GM19240 (cell line): Measurements from ENCODE around the gene CAPN11.

ENCODE experiments used
- DNase-seq: peaks from one replicate; pipeline ENCODE4 v3.0.0; 2011; ENCODE audit warnings: low spot score; ENCODE audit not compliant: insufficient read length

CAPN11 gene

GRCh38 chr6:44207966-44208365, 49.3 kb downstream of the CAPN11 start:
- no peak for DNase-seq

GRCh38 chr6:44211284-44211683, 52.7 kb downstream of the CAPN11 start:
- DNase-seq = no peak

- no peak for DNase-seq
Measured at GRCh38 chr6:44214307-44214706, 55.7 kb downstream of the CAPN11 start.

DNA sequence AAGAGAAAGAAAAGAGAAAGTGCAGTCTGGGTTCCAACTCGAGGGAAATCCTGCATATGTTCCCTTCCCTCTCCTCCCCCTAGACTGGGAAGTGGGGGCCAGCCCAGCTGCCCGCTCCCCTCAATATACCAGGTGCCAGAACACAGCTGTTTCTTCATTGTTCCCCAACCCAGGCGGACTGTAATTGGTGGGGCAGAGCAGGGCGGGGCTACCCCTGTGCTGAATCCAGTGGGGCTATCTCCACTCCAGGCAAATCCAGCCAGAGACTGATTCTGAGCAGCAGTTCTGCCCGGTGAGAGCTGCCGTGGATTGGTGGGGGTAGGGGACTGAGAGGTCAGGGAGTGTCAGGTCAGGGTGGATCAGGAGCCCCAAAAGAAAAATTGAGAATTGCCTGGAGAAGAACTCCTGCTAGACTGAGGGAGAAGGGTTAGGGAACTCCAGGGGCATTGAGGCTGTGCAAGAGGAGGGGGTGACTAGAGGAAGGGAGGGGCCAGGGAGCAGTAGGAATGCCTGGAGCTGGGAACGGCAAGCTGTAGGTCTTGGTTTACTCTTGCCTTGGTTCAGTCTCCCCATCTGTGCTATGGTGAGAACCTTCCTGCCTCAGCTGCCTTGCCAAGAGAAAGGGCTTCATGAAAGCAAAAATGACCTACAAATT, 58.2 kb downstream of the CAPN11 start, which contains the start of gene MYMX:
MYMX (plus strand) TSS at position 250 of the 655 bp plus-strand sequence. CDS start 546 bp downstream, outside the sequence.
- DNase-seq = no peak

DNA sequence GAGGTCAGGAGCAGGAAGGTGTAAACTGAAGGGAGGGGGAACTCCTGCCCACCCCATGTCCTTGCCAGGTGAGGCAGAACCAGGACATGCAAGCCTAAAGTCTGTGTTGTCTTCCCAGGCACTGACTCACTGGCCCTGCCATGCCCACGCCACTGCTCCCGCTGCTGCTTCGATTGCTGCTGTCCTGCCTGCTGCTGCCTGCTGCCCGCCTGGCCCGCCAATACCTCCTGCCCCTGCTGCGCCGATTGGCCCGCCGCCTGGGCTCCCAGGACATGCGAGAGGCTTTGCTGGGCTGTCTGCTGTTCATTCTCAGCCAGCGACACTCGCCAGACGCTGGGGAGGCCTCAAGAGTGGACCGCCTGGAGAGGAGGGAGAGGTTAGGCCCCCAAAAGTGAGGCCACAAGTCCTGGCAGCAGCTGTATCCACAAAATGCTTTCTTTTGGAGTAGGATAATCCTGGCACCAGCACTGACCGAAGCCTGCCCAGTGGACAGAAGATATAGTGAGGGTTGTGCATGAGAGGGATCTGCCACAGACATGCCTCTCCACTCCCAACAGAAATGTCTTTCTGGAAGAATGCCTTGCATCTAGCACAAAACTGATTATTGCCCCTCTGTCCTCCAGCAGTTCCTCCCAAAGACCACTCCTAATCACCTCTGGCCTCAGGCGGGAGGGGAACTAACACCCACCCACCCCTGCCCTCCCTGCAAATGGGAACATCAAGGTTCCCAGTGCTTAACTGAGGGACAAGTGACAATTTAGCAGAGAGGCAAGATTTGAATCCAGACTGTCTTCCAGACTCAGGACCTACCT, 58.9 kb downstream of the CAPN11 start:
- DNase-seq = no peak

DNA sequence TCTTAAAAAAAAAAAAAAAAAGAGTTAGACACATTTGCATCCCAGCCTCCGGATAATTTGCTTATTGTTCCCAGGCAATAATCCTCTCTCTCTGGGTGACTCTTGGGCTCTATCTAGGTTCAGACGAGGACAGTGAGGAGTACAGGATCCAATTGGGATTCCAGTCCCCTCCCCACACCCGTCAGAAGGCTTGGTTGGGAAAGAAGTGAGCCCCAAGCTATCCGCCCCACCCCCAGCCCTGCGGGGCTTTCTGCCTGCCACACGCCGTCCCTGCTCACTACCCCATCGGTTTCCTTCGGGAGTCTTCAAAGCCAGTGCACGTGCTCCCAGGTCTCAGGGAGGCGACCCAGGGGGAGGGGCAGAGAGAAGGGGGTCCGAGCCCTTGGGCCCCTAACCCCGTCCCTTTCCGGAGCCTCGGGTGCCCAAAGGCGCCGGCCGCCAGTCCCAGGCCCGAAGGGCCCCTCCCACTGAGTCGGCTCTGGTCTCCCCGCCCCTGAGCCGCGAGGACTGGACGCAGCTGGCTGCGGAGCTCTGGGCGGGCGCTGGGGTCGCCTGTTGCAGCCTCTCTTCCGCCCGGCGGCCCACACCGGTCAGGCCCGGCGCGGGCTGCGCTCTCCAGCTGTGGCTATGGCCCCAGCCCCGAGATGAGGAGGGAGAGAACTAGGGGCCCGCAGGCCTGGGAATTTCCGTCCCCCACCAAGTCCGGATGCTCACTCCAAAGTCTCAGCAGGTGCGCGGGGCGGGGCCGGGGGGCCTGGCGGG, 60.6 kb downstream of the CAPN11 start:
- no peak for DNase-seq

- no peak for DNase-seq
Measured at GRCh38 chr6:44219815-44220784, 61.5 kb downstream of the CAPN11 start.

GRCh38 chr6:44220913-44221290, 62.3 kb downstream of the CAPN11 start:
- no peak for DNase-seq

DNA sequence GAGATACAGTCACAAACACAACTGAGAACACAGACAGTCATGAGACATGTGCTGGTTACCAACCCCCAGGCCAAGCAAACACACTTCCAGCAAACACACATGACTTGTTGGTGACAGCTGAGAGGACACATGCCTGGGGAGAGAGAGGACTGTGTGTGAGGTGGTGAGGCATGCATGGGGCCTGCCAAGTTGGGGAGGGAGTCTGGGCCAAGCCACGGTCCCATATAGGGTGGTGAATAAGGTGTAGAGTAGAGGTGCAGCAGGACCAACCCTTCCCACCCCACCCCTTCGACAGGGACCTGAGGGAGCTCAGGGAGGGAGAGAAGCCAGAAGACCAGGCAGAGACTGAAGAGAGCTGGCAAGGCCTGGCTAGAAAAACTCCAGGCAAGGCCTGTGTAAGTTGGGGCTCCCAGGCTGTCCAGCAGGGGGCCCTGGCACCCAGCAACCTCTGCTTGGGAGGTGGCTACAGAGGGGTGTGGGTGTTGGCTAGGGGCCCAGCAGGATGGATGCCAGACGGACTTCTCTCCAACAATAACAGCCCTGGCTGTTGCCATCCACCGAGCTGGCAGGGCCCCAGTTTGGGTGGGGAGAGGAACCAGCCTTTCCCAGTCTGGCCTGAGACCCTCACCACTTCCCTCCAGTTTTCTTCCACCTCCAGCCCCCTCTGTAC, 62.8 kb downstream of the CAPN11 start:
- DNase-seq = peak; percentile 88

- DNase-seq = no peak
Measured at GRCh38 chr6:44221961-44222335, 63.3 kb downstream of the CAPN11 start.

DNA sequence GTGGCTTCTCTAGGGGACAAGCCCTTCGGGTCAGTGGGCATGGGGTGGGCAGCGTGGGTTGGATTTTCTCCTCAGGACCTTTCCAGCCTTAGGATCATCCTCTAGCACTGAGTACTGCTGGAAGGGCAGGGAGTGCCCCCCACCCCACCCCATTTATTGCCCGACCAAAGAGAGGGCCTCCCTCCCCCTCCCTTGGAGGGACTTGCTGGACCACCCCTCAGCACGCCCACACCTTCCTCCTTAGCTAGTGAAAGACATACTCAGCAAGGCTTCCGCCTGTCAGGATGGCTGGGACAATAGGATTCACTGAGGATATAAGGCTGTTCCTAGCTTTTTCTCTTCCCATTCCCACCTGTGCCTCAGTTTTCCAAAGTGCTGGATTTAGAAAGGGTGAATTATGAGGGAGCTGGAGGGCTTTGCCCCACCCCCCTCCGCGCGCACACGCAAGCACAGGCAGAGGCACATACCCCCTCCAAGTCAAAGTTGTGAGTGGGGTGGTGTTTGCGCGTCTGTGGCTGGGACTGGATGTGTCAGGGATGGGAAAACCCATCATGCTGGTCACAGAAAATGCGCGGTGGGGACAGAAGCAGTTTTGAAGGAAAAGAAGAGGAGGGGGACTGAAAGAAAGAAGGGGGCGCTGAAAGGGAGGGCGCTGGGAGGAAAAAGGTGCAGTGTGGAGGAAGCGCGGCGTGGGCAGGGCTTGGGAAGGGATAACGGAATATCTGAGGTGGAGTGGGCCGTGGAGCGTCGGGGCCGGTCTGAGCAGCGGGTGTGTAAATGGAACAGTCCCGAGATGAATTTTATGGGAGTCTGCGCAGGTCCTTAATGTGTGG, 64.1 kb downstream of the CAPN11 start:
- DNase-seq = no peak

DNA sequence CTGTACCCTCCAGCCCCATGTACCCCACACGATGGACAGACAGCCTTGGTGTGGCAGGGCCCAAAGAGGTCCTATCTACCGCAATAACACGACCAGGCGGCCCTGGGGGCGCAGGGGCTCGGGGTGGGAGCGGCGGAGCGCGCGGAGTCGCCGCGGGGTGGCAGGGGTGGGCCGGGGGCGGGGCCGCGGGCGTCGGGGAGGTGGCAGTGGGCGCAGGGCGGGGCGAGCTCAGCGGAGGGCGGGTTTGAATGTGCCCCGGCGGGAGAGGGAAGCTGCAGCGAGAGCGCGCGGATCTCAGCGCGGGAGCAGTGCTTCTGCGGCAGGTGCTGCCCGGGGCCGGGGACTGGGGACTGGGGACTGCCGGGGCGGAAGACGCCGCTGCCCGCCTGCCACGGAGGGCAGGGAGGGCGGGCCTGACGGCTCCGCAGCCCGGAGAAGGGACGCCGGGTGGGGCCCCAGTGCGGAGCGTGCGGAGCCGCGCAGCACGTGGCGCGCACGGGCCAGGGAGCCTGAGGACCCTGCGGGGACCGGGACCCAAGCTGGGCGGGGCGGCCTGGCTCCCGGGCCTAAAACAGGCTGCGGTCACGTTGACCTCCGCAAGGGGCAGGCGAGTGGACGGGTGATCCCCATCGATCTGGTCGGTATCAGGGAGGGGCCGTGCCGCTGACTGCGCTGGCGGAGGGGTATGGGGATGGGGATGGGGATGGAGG, 64.9 kb downstream of the CAPN11 start, which contains the start of gene SLC29A1:
SLC29A1 (plus strand) TSS at position 277 of the 710 bp plus-strand sequence. CDS start 3,719 bp downstream, outside the sequence.
- DNase-seq = peak; percentile 88

DNA sequence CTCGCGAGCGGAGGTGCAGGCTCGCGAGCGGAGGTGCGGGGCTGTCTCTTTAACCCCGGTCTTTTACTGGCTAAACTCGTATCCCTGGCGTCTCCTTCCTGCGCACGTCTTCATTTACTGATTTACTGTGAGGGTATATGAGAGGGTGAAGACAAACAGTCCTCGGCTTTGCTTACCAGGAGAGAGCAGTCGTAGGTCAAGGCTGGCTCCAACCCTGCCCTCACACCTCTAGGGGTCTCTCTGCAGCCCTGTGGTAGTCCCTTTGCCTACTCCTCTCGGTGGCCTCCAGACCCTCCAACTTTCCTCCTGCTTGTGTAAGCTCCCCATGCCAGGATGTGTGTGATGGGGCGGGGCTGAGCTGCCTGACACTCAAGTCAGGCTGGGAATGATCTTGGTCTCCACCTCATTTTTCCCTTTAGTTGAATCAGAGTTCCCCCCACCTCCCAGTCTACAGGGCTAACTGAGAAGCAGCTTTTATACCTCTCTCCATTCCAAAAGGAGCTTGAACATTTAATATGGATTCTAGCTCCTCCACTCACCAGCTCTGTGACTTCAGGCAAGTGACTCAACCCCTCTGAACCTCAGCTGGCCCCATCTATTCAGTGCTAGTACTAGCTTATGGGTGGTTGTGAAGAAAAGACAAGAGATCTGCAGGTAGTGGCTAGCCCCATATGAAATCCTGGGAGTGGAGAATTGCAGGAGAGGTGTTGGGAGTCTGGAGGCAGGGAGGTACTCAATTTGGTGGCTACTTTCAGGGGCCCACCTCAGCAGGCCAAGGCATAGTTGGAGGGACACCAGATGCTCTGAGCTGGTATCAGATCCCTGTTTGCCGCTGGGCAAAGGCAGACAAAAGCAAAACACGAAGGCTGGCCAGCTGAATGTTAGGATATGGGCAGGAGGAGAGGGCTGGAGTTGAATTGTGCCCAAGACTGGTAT, 65.7 kb downstream of the CAPN11 start:
- no peak for DNase-seq

DNA sequence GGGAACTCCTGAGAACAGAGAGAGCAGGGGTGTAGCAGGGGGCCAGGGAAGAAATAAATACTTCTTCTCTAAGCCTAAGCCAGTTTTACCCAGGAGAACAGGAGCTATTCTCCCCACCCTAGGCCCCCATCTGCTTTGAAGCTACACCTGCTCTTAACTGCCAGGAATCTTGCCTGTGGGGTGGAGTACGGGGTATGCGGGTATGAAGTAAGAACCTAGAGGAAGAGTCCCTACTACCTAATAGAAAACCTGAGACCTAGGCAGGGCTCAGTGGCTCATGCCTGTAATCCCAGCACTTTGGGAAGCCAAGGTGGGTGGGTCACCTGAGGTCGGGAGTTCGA, 66.3 kb downstream of the CAPN11 start:
- no peak for DNase-seq

DNA sequence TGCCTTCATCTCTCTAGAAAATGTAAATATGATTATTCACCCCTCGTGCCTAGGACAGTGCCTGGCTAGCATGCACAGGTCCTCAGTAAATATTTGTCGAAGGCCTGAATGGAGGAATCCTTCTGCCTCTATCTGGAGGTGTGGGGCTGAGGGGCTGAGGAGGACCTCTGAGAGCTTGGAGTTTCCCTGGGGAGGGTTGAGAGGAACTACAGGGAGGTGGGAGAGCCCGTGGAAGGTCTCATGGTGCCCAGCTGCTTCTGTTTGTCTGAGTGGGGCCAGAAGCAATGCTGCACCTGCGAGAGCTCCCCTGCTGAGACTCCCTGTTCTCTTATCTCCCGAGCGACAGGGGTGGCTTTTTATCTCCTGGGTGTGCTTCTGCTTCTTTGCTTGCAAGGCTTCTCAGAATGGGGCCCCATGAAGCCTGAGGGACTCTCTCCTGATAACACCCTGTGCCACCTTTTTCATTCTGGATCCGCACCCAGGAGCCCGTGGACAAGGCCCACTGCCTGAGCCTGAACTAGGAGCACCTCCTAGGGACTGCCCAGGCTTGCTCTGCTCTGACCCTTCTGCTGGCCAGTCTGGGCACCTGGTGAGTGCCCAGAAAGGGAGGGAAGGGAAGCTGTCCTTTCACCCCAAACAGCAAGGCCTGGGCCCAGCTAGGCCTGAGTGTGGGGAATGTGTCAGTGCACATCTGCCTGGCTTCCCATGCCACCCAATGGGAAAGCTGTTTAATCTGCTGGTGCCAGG, 67.1 kb downstream of the CAPN11 start:
- DNase-seq = no peak

- DNase-seq = no peak
Measured at GRCh38 chr6:44226368-44227147, 67.9 kb downstream of the CAPN11 start.
